B cell (primary cell): ENCODE measurements around the gene MTERF1. TPM values are rescaled to one million over a fixed set of nuclear protein-coding genes. Genes with fewer than 3 reads are reported as not detected.

ENCODE experiments used
- ATAC-seq: fragments of 200-7000 bp; cut with Tn5 transposase; one replicate; pipeline ENCODE4 v1.10.0; 2021; ENCODE audit warnings: low read depth, mild to moderate bottlenecking, moderate number of reproducible peaks, moderate library complexity
- CTCF ChIA-PET: fragments of 350-600 bp; sonication (Branson Sonifier 250); formaldehyde crosslinking; loops from one replicate; lab custom pipeline; 2021; ENCODE audit warnings: antibody characterized with exemption, inconsistent platforms; lab: Charles Lee
- POLR2A ChIA-PET: fragments of 350-600 bp; sonication (Branson Sonifier 250); formaldehyde crosslinking; loops from one replicate; lab custom pipeline; 2021; ENCODE audit warnings: antibody characterized with exemption; lab: Charles Lee
- DNase-seq: peaks from one replicate; pipeline ENCODE4 v3.0.0; 2013
- H2AFZ ChIP-seq: 2 replicates; pipeline ENCODE4 v1.6.1; 2012; ENCODE audit warnings: mild to moderate bottlenecking, low read depth, low read length; ENCODE audit not compliant: insufficient read depth, poor library complexity, severe bottlenecking
- H3K27ac ChIP-seq, 2 donors: 1 replicate in 1 of 2; 2 replicates in 1 of 2; pipeline ENCODE4 v1.5.1; 2012 to 2013; ENCODE audit warnings: low read length in 2 of 2, mild to moderate bottlenecking in 2 of 2, moderate library complexity in 1 of 2
- H3K27me3 ChIP-seq, 4 experiments: fragments of 200-600 bp in 1 of 4; sonication (generic) in 1 of 4; replicated peaks in 1 of 4; 1 replicate in 2 of 4; 2 replicates in 2 of 4; pipeline versions ENCODE4 v1.6.1 to v1.7.0; 2013 to 2016; ENCODE audit warnings: low read length in 3 of 4, mild to moderate bottlenecking in 2 of 4, mixed read lengths in 1 of 4, moderate library complexity in 1 of 4; ENCODE audit not compliant: insufficient read depth in 4 of 4, control insufficient read depth in 3 of 4; ENCODE audit errors: control extremely low read depth in 1 of 4
- H3K36me3 ChIP-seq, 2 experiments: replicated peaks in 1 of 2; 1 replicate in 1 of 2; 2 replicates in 1 of 2; pipeline versions ENCODE4 v1.6.1 to v1.7.1; 2013; ENCODE audit warnings: low read length in 1 of 2; ENCODE audit not compliant: insufficient read depth in 2 of 2, control insufficient read depth in 1 of 2; ENCODE audit errors: control extremely low read depth in 1 of 2, extremely low read depth in 1 of 2
- H3K4me1 ChIP-seq, 2 donors: fragments of 200-600 bp in 1 of 2; sonication (generic) in 1 of 2; 1 replicate in 1 of 2; 2 replicates in 1 of 2; pipeline versions ENCODE4 v1.5.1 to v1.6.1; 2013 to 2017; ENCODE audit warnings: low read length in 2 of 2; ENCODE audit not compliant: control insufficient read depth in 2 of 2, insufficient read depth in 2 of 2
- H3K4me2 ChIP-seq: replicated peaks from 2 replicates; pipeline ENCODE3; 2012; ENCODE audit warnings: mild to moderate bottlenecking, low read depth, low read length; ENCODE audit not compliant: poor library complexity, severe bottlenecking
- H3K4me3 ChIP-seq, 5 experiments: fragments of 200-600 bp in 1 of 5; sonication (generic) in 1 of 5; 1 replicate in 3 of 5; 2 replicates in 2 of 5; pipeline versions ENCODE4 v1.5.1 to v1.7.0; 2011 to 2016; ENCODE audit warnings: low read length in 4 of 5, mild to moderate bottlenecking in 4 of 5, low read depth in 2 of 5, control low read depth in 1 of 5, moderate library complexity in 1 of 5; ENCODE audit not compliant: insufficient read depth in 1 of 5; ENCODE audit errors: control extremely low read depth in 1 of 5, extremely low read depth in 1 of 5
- H3K79me2 ChIP-seq: fragments of 200-600 bp; sonication (generic); one replicate; pipeline ENCODE4 v1.6.0; 2016; ENCODE audit warnings: low read length; ENCODE audit not compliant: control insufficient read depth, insufficient read depth
- H3K9ac ChIP-seq: fragments of 200-600 bp; sonication (generic); 2 replicates; pipeline ENCODE4 v1.6.1; 2017; ENCODE audit warnings: mild to moderate bottlenecking, low read length, moderate library complexity
- H3K9me3 ChIP-seq, 3 donors: one replicate each; pipeline versions ENCODE4 v1.6.1 to v1.7.1; 2013; ENCODE audit warnings: low read length in 2 of 3; ENCODE audit not compliant: control insufficient read depth in 2 of 3, insufficient read depth in 1 of 3; ENCODE audit errors: control extremely low read depth in 1 of 3
- H4K20me1 ChIP-seq: 2 replicates; pipeline ENCODE4 v1.6.0; 2012; ENCODE audit warnings: mild to moderate bottlenecking, low read length; ENCODE audit not compliant: insufficient read depth, control insufficient read depth, poor library complexity, severe bottlenecking
- H3K27ac Mint-ChIP-seq: one replicate; pipeline ENCODE4 v1.8.0; 2021; ENCODE audit warnings: mixed read lengths
- H3K27me3 Mint-ChIP-seq: one replicate; pipeline ENCODE4 v1.8.0; 2021; ENCODE audit warnings: mixed read lengths
- H3K4me1 Mint-ChIP-seq: one replicate; pipeline ENCODE4 v1.8.0; 2021; ENCODE audit warnings: mixed read lengths
- H3K4me3 Mint-ChIP-seq: one replicate; pipeline ENCODE4 v1.8.0; 2021; ENCODE audit warnings: mixed read lengths
- H3K9me3 Mint-ChIP-seq: one replicate; pipeline ENCODE4 v1.8.0; 2022; ENCODE audit warnings: mixed read lengths; ENCODE audit not compliant: insufficient read depth
- CTCF ChIP-seq: fragments of 200-600 bp; IDR thresholded peaks from one replicate; pipeline ENCODE4 v1.8.0; 2022; ENCODE audit warnings: antibody characterized with exemption, mild to moderate bottlenecking
- EZH2 ChIP-seq: IDR thresholded peaks from 2 replicates; pipeline ENCODE4 v1.6.1; 2012; ENCODE audit warnings: borderline replicate concordance, low read depth, mild to moderate bottlenecking, moderate library complexity, low read length; ENCODE audit not compliant: insufficient read depth, poor library complexity, severe bottlenecking
- WGBS: methylation state at CpG from one replicate; pipeline ENCODE4 v1.1.5; 2013; ENCODE audit warnings: missing lambda C conversion rate; ENCODE audit not compliant: insufficient coverage; 5-methylcytosine and 5-hydroxymethylcytosine counted together
- intact Hi-C: fragments of 100-400 bp; cut with micrococcal nuclease; formaldehyde crosslinking; loops from one replicate; pipeline ENCODE4 v1.10.0; 2022
- polyA plus RNA-seq: library from polyadenylated mRNA; depleted of rRNA; stranded (reverse); fragments of >200 nt; gene quantifications from 2 replicates; pipeline ENCODE4 v1.2.3, GENCODE V29; 2012
- total RNA-seq, 2 donors: library from RNA; stranded (reverse); fragments of 120-200 nt in 1 of 2; gene quantifications; 1 replicate in 1 of 2; 2 replicates in 1 of 2; pipeline versions ENCODE4 v1.2.3 to v1.2.4, GENCODE V29; 2013 to 2022

MTERF1 gene
- total and polyA plus RNA-seq, 2 donors (not counting 1 experiment from before 2014, with no cell fraction given): 5.4 to 34.4 TPM

DNA sequence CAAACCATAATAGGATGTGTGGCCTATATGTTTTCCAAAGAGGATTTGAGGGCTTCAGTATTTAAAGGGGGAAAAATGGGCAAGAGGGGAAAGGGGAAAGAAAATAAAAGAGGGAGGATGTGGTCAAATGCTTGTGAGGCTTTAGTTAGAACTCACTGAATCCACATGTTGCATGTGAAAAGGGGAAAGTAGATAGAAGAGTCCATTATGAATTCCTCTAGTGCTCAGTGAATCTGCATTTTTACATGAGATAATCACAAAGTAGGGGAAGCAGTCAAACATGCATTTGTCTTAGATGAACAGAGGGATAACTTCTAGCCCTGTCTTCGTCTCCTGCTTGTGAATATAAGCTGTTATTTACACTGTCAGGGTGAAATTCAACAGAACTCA lies 35.5 kb upstream of the MTERF1 start:
- intact Hi-C loops: no loop called here
- Mint-ChIP-seq H3K9me3 (no peaks in the 10 kb centered on the region), H3K4me3 (no peak overlapping the region), H3K4me1 (no peaks in the 10 kb centered on the region), H3K27ac (no peak overlapping the region), H3K27me3 (peaks cover 16% of the 10 kb centered on the region)
- DNase-seq (no peak), ATAC-seq (no peak)
- TF ChIP-seq EZH2 (no peak), CTCF (no peak)
- Histone ChIP-seq H3K36me3 (no peaks in the 10 kb centered on the region), H3K4me3 (no peak overlapping the region), H3K27ac (no peak overlapping the region), H3K4me2 (no peak overlapping the region), H4K20me1 (no peaks in the 10 kb centered on the region), H3K4me1 (no peaks in the 10 kb centered on the region), H2AFZ (no peak overlapping the region), H3K9me3 (peaks cover 0 to 2% (median 0%) of the 10 kb centered on the region in 3 donors), H3K79me2 (no peaks in the 10 kb centered on the region), H3K9ac (no peak overlapping the region), H3K27me3 (peaks cover 0 to 4% (median 0%) of the 10 kb centered on the region in 4 experiments)
- ChIA-PET POLR2A (no interaction called here), CTCF (interaction anchor here (0.6 kb wide), 1 partner anchor 14 kb away, joined by 3 read pairs; no protein-coding TSS in a partner anchor)
- WGBS: 91% methylated on average over 1 of the region's 1 CpG

GRCh38 chr7:91915401-91916050 lies 35.0 kb upstream of the MTERF1 start:
- POLR2A ChIA-PET: no interaction called here
- intact Hi-C loops: no loop called here
- H3K27ac ChIP-seq: no peak overlapping the region
- H2AFZ ChIP-seq: no peak overlapping the region
- 100% methylated on average over 1 of the region's 3 CpGs for WGBS
- Mint-ChIP-seq H3K9me3 (no peaks in the 10 kb centered on the region), H3K27ac (no peak overlapping the region), H3K4me3 (no peak overlapping the region), H3K4me1 (no peaks in the 10 kb centered on the region), H3K27me3 (peaks cover 16% of the 10 kb centered on the region)
- H3K36me3 ChIP-seq: no peaks in the 10 kb centered on the region
- no peak for DNase-seq
- no peak overlapping the region for H3K9ac ChIP-seq
- no peak for ATAC-seq
- H4K20me1 ChIP-seq: no peaks in the 10 kb centered on the region
- H3K79me2 ChIP-seq: no peaks in the 10 kb centered on the region
- TF ChIP-seq CTCF (no peak), EZH2 (no peak)
- peaks cover 0 to 4% (median 0%) of the 10 kb centered on the region in 4 experiments for H3K27me3 ChIP-seq
- H3K4me2 ChIP-seq: no peak overlapping the region
- CTCF ChIA-PET: interaction anchor here (0.7 kb wide), 1 partner anchor 724 kb away, joined by 3 read pairs; no protein-coding TSS in a partner anchor
- no peak overlapping the region for H3K4me3 ChIP-seq
- H3K4me1 ChIP-seq: no peaks in the 10 kb centered on the region
- H3K9me3 ChIP-seq: peaks cover 0 to 2% (median 0%) of the 10 kb centered on the region in 3 donors
